HEK293 (cell line): ENCODE measurements around the gene CACNA1C.

Experiments
- KLF10 ChIP-seq: fragments of 450-650 bp; IDR thresholded peaks from 2 replicates; pipeline ENCODE4 v1.5.1; 2018; ENCODE audit warnings: missing biosample characterization, mild to moderate bottlenecking, missing genetic modification characterization
- KLF7 ChIP-seq: fragments of 450-650 bp; formaldehyde crosslinking; IDR thresholded peaks from 2 replicates; pipeline ENCODE4 v1.5.1; 2016; ENCODE audit warnings: missing biosample characterization, missing genetic modification characterization, borderline replicate concordance
- MZF1 ChIP-seq: fragments of 450-650 bp; formaldehyde crosslinking; IDR thresholded peaks from 2 replicates; pipeline ENCODE4 v1.5.1; 2017; ENCODE audit warnings: missing biosample characterization, missing genetic modification characterization, borderline replicate concordance
- YY1 ChIP-seq: fragments of 450-650 bp; formaldehyde crosslinking; IDR thresholded peaks from 2 replicates; pipeline ENCODE4 v1.5.1; 2018; ENCODE audit warnings: missing biosample characterization, missing genetic modification characterization
- ZFHX2 ChIP-seq: fragments of 450-650 bp; formaldehyde crosslinking; conservative IDR thresholded peaks from 2 replicates; pipeline ENCODE4 v1.5.1; 2016; ENCODE audit warnings: missing biosample characterization, missing genetic modification characterization
- ZNF112 ChIP-seq: fragments of 450-650 bp; formaldehyde crosslinking; IDR thresholded peaks from 2 replicates; pipeline ENCODE4 v1.5.0; 2017; ENCODE audit warnings: missing biosample characterization, missing genetic modification characterization
- ZNF114 ChIP-seq: fragments of 450-650 bp; formaldehyde crosslinking; IDR thresholded peaks from 2 replicates; pipeline ENCODE4 v1.5.0; 2017; ENCODE audit warnings: missing biosample characterization, missing genetic modification characterization
- ZNF175 ChIP-seq: fragments of 450-650 bp; formaldehyde crosslinking; IDR thresholded peaks from 2 replicates; pipeline ENCODE4 v1.5.1; 2016; ENCODE audit warnings: missing biosample characterization, missing genetic modification characterization
- ZNF529 ChIP-seq: fragments of 450-650 bp; formaldehyde crosslinking; IDR thresholded peaks from 2 replicates; pipeline ENCODE4 v1.5.1; 2017; ENCODE audit warnings: missing genetic modification characterization, missing biosample characterization; ENCODE audit not compliant: insufficient replicate concordance
- ZNF621 ChIP-seq: fragments of 450-650 bp; formaldehyde crosslinking; IDR thresholded peaks from 2 replicates; pipeline ENCODE4 v1.5.1; 2017; ENCODE audit warnings: missing biosample characterization, missing genetic modification characterization
- ZNF791 ChIP-seq: fragments of 450-650 bp; formaldehyde crosslinking; IDR thresholded peaks from 2 replicates; pipeline ENCODE4 v1.5.1; 2016; ENCODE audit warnings: missing biosample characterization, missing genetic modification characterization
- TF ChIP-seq, protein P1 (sequence below): fragments of 450-650 bp; formaldehyde crosslinking; IDR thresholded peaks from 2 replicates; pipeline ENCODE4 v1.5.1; 2016; ENCODE audit warnings: missing biosample characterization, missing genetic modification characterization
- TF ChIP-seq, protein P2 (sequence below): fragments of 450-650 bp; formaldehyde crosslinking; IDR thresholded peaks from 2 replicates; pipeline ENCODE4 v1.5.1; 2016; ENCODE audit warnings: missing biosample characterization, missing genetic modification characterization

DNA sequence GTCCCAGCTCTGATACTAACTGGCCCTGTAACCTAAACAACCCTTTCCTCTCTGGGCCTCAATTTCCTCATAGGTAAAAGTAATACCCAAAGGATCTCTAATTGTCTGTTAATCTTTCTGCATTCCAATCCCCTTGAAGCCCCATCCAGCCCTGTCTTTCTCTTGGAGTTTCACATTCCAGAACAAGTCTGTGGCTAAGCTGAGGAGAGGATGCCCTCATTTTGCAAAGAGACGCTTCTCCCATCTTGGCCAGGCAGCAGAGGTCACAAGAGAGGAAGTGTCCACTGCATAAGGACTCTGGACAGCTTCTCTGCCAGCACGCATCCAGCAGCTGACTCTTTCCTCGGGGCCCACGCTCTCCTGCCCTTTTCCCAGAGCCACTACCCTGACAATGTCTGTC, 478.6 kb downstream of the CACNA1C start:
- TF ChIP-seq ZNF112 (no peak), MZF1 (tag by site-specific recombination) (no peak), KLF7 (tag by site-specific recombination) (no peak), ZNF114 (tag by site-specific recombination) (no peak), ZNF529 (tag by site-specific recombination) (no peak), ZNF791 (tag by site-specific recombination) (no peak), YY1 (tag by site-specific recombination) (no peak), ZNF175 (tag by site-specific recombination) (no peak), ZNF621 (tag by site-specific recombination) (no peak), KLF10 (tag by site-specific recombination) (no peak), ZFHX2 (tag by site-specific recombination) (no peak)
- TF ChIP-seq, protein P1, sequence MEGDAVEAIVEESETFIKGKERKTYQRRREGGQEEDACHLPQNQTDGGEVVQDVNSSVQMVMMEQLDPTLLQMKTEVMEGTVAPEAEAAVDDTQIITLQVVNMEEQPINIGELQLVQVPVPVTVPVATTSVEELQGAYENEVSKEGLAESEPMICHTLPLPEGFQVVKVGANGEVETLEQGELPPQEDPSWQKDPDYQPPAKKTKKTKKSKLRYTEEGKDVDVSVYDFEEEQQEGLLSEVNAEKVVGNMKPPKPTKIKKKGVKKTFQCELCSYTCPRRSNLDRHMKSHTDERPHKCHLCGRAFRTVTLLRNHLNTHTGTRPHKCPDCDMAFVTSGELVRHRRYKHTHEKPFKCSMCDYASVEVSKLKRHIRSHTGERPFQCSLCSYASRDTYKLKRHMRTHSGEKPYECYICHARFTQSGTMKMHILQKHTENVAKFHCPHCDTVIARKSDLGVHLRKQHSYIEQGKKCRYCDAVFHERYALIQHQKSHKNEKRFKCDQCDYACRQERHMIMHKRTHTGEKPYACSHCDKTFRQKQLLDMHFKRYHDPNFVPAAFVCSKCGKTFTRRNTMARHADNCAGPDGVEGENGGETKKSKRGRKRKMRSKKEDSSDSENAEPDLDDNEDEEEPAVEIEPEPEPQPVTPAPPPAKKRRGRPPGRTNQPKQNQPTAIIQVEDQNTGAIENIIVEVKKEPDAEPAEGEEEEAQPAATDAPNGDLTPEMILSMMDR, result no peak
- TF ChIP-seq, protein P2, sequence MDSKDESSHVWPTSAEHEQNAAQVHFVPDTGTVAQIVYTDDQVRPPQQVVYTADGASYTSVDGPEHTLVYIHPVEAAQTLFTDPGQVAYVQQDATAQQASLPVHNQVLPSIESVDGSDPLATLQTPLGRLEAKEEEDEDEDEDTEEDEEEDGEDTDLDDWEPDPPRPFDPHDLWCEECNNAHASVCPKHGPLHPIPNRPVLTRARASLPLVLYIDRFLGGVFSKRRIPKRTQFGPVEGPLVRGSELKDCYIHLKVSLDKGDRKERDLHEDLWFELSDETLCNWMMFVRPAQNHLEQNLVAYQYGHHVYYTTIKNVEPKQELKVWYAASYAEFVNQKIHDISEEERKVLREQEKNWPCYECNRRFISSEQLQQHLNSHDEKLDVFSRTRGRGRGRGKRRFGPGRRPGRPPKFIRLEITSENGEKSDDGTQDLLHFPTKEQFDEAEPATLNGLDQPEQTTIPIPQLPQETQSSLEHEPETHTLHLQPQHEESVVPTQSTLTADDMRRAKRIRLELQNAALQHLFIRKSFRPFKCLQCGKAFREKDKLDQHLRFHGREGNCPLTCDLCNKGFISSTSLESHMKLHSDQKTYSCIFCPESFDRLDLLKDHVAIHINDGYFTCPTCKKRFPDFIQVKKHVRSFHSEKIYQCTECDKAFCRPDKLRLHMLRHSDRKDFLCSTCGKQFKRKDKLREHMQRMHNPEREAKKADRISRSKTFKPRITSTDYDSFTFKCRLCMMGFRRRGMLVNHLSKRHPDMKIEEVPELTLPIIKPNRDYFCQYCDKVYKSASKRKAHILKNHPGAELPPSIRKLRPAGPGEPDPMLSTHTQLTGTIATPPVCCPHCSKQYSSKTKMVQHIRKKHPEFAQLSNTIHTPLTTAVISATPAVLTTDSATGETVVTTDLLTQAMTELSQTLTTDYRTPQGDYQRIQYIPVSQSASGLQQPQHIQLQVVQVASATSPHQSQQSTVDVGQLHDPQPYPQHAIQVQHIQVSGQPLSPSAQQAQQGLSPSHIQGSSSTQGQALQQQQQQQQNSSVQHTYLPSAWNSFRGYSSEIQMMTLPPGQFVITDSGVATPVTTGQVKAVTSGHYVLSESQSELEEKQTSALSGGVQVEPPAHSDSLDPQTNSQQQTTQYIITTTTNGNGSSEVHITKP (tag by site-specific recombination), result no peak
